HL-60 (cell line): ENCODE results near the gene SH3BP4.

Experiments
- DNase-seq, 2 experiments: peaks; one replicate each; pipeline ENCODE4 v3.0.0-alpha.2; 2010 to 2020; ENCODE audit warnings: low read depth in 1 of 2, low spot score in 1 of 2
- H3K27ac ChIP-seq: fragments of 250-450 bp; sonication (Bioruptor Pico); replicated peaks from 2 replicates; pipeline ENCODE4 v1.5.1; 2020; ENCODE audit warnings: mild to moderate bottlenecking, moderate library complexity
- H3K27me3 ChIP-seq: fragments of 250-450 bp; sonication (Bioruptor Pico); 2 replicates; pipeline ENCODE4 v1.5.1; 2021; ENCODE audit warnings: mild to moderate bottlenecking, moderate library complexity; ENCODE audit not compliant: insufficient read depth, poor library complexity, severe bottlenecking
- H3K4me3 ChIP-seq: replicated peaks from 2 replicates; pipeline ENCODE4 v1.5.1; 2011; ENCODE audit warnings: mild to moderate bottlenecking, control low read depth, low read length; ENCODE audit not compliant: insufficient read depth
- GABPA ChIP-seq: IDR thresholded peaks from 2 replicates; pipeline ENCODE4 v1.6.1; 2012; ENCODE audit warnings: low read depth
- POLR2AphosphoS5 ChIP-seq: IDR thresholded peaks from 2 replicates; pipeline ENCODE4 v1.6.1; 2012; ENCODE audit warnings: low read depth
- REST ChIP-seq: IDR thresholded peaks from 2 replicates; pipeline ENCODE4 v1.6.1; 2012; ENCODE audit warnings: low read depth; ENCODE audit not compliant: insufficient replicate concordance
- SPI1 ChIP-seq: IDR thresholded peaks from 2 replicates; pipeline ENCODE4 v1.6.1; 2012; ENCODE audit warnings: low read depth, mild to moderate bottlenecking, borderline replicate concordance
- TF ChIP-seq, protein P1 (sequence below): IDR thresholded peaks from one replicate; pipeline ENCODE4 v1.5.1; 2011; ENCODE audit warnings: low read length, control low read depth, inconsistent platforms; ENCODE audit not compliant: insufficient read depth

SH3BP4 gene

DNA sequence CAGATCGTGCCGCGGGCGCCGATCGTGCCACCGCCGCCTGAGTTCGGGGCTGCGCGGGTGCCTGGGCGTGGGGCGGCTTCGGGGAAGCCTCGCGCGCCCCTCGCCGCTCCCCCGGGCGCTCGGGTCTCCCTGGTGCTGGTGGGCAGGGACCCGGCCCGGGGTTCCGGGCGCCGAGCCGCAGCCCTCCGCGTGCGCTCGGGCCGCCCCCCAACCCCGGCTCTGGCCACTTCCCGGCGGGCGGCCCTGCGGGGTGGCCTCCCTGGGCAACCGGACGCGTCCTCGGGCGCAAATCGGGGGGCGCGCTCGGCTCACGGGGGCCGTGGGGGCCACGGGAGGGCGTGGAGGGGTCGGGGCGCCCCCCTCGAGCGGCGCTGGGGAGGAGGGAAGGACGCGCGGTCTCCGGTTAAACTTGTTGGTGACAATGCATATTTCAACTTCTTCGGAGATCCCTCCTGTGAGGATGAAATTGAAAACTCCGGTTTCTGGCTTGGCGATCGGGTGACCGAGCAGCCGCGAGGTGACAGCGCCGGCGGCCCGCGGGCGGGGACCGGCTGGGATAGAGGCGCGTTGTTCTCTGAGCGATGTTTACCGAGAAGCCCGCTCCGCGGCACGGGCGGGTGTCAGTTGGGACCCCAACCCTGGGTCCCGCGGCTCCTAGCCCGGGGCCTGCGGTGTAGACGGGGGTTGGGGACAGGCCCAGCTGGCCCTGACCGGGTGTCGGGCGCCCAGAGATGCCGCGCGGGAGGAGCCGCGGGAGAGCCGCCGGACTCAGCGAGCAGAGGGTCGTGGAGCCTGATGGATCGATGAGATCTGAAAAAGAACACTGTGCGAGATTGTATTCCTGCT is 676 bp downstream of the SH3BP4 start:
- TF ChIP-seq SPI1 = no peak
- Histone ChIP-seq H3K27me3 (peaks cover 28% of the 10 kb centered on the region), H3K4me3 (no peak overlapping the region), H3K27ac (no peak overlapping the region)
- DNase-seq = no peak

DNA sequence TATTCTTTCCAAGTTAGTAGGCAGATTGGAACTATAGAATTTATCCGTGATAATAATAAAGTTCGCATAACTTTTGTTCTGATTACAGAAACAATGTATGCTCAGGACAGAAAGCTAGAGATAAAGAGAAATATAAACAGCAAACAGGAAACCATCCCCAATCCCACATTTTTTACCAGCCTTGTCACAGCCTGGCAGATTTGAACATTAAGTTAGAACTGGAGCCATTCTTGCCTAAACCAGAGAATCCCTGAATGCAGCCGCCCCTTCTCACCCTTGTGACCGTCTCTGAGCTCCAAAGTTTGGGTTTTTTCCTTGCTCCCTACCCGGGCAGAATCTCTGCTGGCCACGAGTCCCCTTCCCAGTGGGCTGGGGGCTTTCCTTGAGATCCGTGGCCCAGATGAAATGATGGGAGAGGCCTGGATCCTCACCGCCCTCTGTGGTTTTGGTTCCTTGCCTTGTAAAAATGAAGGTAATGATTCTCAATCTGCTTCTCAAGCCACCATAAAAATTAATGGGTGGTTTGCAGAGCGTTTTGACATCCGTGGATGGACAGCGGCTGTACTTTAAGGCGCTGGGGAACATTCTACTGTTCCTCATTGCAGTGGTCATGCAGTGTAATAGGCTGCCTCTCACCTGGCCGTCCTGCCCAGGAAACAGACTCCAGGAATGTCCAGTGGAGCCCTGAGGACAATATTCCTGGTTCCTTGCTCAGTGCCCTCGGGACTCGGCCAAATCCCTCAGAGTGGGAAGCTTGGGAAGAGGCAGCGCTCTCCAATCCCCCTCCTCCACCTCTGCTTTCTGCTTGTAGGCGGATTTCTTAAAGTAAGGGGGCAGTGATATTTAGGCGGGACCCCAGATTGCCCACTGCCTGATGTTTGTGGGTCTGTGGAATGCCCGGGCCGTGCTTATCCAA is 1.6 kb downstream of the SH3BP4 start:
- Histone ChIP-seq H3K4me3 (no peak overlapping the region), H3K27me3 (peaks cover 26% of the 10 kb centered on the region), H3K27ac (no peak overlapping the region)
- TF ChIP-seq, protein P1, sequence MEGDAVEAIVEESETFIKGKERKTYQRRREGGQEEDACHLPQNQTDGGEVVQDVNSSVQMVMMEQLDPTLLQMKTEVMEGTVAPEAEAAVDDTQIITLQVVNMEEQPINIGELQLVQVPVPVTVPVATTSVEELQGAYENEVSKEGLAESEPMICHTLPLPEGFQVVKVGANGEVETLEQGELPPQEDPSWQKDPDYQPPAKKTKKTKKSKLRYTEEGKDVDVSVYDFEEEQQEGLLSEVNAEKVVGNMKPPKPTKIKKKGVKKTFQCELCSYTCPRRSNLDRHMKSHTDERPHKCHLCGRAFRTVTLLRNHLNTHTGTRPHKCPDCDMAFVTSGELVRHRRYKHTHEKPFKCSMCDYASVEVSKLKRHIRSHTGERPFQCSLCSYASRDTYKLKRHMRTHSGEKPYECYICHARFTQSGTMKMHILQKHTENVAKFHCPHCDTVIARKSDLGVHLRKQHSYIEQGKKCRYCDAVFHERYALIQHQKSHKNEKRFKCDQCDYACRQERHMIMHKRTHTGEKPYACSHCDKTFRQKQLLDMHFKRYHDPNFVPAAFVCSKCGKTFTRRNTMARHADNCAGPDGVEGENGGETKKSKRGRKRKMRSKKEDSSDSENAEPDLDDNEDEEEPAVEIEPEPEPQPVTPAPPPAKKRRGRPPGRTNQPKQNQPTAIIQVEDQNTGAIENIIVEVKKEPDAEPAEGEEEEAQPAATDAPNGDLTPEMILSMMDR = no peak
- TF ChIP-seq POLR2AphosphoS5 = no peak
- DNase-seq = no peak

DNA sequence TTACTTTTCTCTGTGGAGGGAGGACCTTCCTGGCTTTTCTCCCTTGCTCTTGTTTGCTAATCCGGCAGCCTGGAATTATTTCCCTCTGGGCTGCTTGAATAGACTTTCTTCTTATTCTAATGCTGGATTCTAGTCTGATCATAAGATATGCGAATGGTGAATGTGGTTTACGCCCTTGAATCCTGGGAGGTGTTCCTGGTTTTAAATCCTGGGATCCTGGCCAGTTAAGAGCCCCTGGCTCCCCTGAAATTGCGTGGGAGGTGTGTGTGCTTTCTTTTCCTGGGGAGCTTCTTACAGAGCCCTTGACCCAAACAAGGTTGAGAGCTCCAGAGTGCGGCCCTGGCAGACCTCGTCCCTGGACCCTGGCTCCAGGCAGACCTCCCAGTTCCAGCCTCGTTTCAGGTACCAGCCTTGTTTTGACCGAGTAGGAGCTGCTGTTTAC is 2.8 kb downstream of the SH3BP4 start:
- TF ChIP-seq REST = no peak
- no peak for TF ChIP-seq SPI1
- TF ChIP-seq, protein P1 = no peak
- no peak for TF ChIP-seq GABPA
- TF ChIP-seq POLR2AphosphoS5 = no peak
- Histone ChIP-seq H3K4me3 (no peak overlapping the region), H3K27ac (no peak overlapping the region), H3K27me3 (peaks cover 26% of the 10 kb centered on the region)
- no peak for DNase-seq

DNA sequence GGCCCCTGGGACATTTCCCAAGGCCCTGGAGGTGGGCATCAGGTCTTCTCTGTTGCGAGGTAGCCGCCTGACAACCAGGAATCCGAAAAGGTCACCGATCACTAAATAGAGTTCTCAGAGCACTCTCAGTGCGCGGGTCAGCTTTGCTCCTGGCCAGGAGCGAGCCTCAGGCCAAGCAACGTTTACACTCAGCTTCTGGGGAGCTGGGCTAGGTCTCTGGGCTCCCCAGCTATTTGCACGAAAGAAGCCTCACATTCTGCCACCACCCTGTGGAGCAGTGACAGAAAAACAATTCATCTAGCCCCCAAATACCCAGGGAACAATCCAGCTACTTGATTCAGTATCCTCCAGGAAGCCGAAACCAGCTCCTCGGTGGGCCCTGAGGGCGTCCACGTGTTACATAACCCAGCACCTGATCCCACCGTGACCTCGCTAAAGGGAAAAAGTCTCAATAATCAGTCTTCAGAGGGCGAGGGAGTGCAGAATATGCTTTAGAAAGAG is 3.3 kb downstream of the SH3BP4 start:
- peaks cover 22% of the 10 kb centered on the region for H3K27me3 ChIP-seq
- H3K27ac ChIP-seq = no peak overlapping the region
- DNase-seq = no peak
- TF ChIP-seq, protein P1 = no peak
- no peak for TF ChIP-seq GABPA
- no peak for TF ChIP-seq POLR2AphosphoS5
- no peak for TF ChIP-seq SPI1
- H3K4me3 ChIP-seq = no peak overlapping the region
